HEK293T (cell line): Measurements from ENCODE around the gene RNF2.

ENCODE experiments used
- ARNT ChIP-seq: fragments of 450-650 bp; IDR thresholded peaks from 2 replicates; pipeline ENCODE4 v1.6.1; 2017; ENCODE audit warnings: mild to moderate bottlenecking
- ELF4 ChIP-seq: fragments of 450-650 bp; IDR thresholded peaks from 2 replicates; pipeline ENCODE4 v1.6.1; 2017; ENCODE audit warnings: antibody characterized with exemption
- FOXA1 ChIP-seq: fragments of 450-650 bp; IDR thresholded peaks from 2 replicates; pipeline ENCODE4 v1.6.1; 2016; ENCODE audit warnings: mild to moderate bottlenecking
- FOXK2 ChIP-seq: fragments of 450-650 bp; IDR thresholded peaks from 2 replicates; pipeline ENCODE4 v1.6.1; 2016; ENCODE audit warnings: mild to moderate bottlenecking
- FOXM1 ChIP-seq: fragments of 450-650 bp; IDR thresholded peaks from 2 replicates; pipeline ENCODE4 v1.6.1; 2017; ENCODE audit warnings: mild to moderate bottlenecking, borderline replicate concordance
- HDGF ChIP-seq: fragments of 450-650 bp; IDR thresholded peaks from 2 replicates; pipeline ENCODE4 v1.6.1; 2017; ENCODE audit warnings: antibody characterized with exemption, borderline replicate concordance
- L3MBTL2 ChIP-seq: fragments of 450-650 bp; conservative IDR thresholded peaks from 2 replicates; pipeline ENCODE4 v1.6.1; 2016; ENCODE audit warnings: mild to moderate bottlenecking
- LEF1 ChIP-seq: fragments of 450-650 bp; IDR thresholded peaks from 2 replicates; pipeline ENCODE4 v1.6.1; 2017; ENCODE audit warnings: mild to moderate bottlenecking, borderline replicate concordance
- NFRKB ChIP-seq: fragments of 450-650 bp; IDR thresholded peaks from 2 replicates; pipeline ENCODE4 v1.6.1; 2016; ENCODE audit warnings: mild to moderate bottlenecking, moderate library complexity
- SP1 ChIP-seq: fragments of 450-650 bp; IDR thresholded peaks from 2 replicates; pipeline ENCODE4 v1.6.1; 2017
- SUZ12 ChIP-seq: fragments of 450-650 bp; IDR thresholded peaks from 2 replicates; pipeline ENCODE4 v1.6.1; 2016; ENCODE audit warnings: mild to moderate bottlenecking
- TARDBP ChIP-seq: fragments of 450-650 bp; IDR thresholded peaks from 2 replicates; pipeline ENCODE4 v1.6.1; 2016
- ZNF384 ChIP-seq: fragments of 450-650 bp; IDR thresholded peaks from 2 replicates; pipeline ENCODE4 v1.6.1; 2016
- TF ChIP-seq, protein P1 (sequence below): fragments of 450-650 bp; IDR thresholded peaks from 2 replicates; pipeline ENCODE4 v1.6.1; 2016

- TF ChIP-seq, protein P1, sequence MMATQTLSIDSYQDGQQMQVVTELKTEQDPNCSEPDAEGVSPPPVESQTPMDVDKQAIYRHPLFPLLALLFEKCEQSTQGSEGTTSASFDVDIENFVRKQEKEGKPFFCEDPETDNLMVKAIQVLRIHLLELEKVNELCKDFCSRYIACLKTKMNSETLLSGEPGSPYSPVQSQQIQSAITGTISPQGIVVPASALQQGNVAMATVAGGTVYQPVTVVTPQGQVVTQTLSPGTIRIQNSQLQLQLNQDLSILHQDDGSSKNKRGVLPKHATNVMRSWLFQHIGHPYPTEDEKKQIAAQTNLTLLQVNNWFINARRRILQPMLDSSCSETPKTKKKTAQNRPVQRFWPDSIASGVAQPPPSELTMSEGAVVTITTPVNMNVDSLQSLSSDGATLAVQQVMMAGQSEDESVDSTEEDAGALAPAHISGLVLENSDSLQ = no peak
- TF ChIP-seq ARNT (no peak), FOXK2 (no peak), FOXM1 (no peak), SP1 (no peak), ELF4 (no peak), LEF1 (no peak), HDGF (no peak), L3MBTL2 (no peak), ZNF384 (no peak), TARDBP (no peak), FOXA1 (no peak), SUZ12 (no peak), NFRKB (no peak)
Measured at GRCh38 chr1:185046668-185047067, 1.3 kb downstream of the RNF2 start.
